ENCODE data around the gene TMEM215.

DNA sequence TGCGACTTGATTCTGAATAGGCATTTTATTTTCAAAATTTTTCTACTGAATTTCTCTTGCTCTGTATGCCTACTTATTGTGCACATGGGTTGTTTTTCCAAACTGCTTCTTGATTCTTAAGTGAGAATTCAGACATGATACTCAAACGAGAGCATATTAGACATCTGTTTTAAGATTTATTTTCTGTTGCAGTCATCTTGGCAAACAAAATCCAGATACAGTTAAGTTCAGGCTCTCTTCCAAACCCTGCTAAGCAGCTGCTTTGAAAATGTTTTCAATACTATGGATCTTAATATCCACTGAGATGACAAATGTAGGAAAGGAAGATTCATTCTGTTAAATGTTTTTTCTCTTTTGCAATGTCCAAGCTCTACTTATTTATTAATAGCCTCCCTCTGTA lies 4.5 kb downstream of the TMEM215 start:
- TF ChIP-seq, protein P1, sequence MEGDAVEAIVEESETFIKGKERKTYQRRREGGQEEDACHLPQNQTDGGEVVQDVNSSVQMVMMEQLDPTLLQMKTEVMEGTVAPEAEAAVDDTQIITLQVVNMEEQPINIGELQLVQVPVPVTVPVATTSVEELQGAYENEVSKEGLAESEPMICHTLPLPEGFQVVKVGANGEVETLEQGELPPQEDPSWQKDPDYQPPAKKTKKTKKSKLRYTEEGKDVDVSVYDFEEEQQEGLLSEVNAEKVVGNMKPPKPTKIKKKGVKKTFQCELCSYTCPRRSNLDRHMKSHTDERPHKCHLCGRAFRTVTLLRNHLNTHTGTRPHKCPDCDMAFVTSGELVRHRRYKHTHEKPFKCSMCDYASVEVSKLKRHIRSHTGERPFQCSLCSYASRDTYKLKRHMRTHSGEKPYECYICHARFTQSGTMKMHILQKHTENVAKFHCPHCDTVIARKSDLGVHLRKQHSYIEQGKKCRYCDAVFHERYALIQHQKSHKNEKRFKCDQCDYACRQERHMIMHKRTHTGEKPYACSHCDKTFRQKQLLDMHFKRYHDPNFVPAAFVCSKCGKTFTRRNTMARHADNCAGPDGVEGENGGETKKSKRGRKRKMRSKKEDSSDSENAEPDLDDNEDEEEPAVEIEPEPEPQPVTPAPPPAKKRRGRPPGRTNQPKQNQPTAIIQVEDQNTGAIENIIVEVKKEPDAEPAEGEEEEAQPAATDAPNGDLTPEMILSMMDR (IDR thresholded peaks at IDR 0.05), result no peak
- TF ChIP-seq POLR2AphosphoS5 (IDR thresholded peaks at IDR 0.05) (no peak), POLR2A (IDR thresholded peaks at IDR 0.05) (no peak), EP300 (IDR thresholded peaks at IDR 0.05) (no peak)
